Pancreas (tissue), 10 donors: ENCODE results near the gene ZNF205. TPM values are rescaled to one million over a fixed set of nuclear protein-coding genes. Genes with fewer than 3 reads are reported as not detected.

Source experiments
- ATAC-seq, 4 donors: fragments of 200-7000 bp; cut with Tn5 transposase; one replicate each; pipeline versions ENCODE4 v1.8.0 to v1.9.1; 2020; ENCODE audit warnings: mild to moderate bottlenecking in 4 of 4, moderate library complexity in 4 of 4
- DNase-seq, 6 donors: peaks; one replicate each; pipeline ENCODE4 v3.0.0-alpha.2; 2020
- FAIRE-seq: peaks from 2 replicates; lab custom pipeline; 2012; peaks lifted over from hg19 to GRCh38; lab: Jason Lieb, UNC
- H3K27ac ChIP-seq, 4 donors: fragments of 200-600 bp; sonication (generic); 1 replicate in 3 of 4; 2 replicates in 1 of 4; pipeline versions ENCODE4 v1.5.0 to v1.8.0; 2020
- H3K27me3 ChIP-seq, 4 donors: fragments of 200-600 bp; one replicate each; pipeline ENCODE4 v1.8.0; 2021
- H3K36me3 ChIP-seq, 3 donors: fragments of 200-600 bp; sonication (generic) in 1 of 3; one replicate each; pipeline versions ENCODE4 v1.5.0 to v1.8.0; 2020 to 2021
- H3K4me1 ChIP-seq, 3 donors: fragments of 200-600 bp; one replicate each; pipeline ENCODE4 v1.8.0; 2021
- H3K4me3 ChIP-seq, 4 donors: fragments of 200-600 bp; sonication (generic) in 2 of 4; one replicate each; pipeline versions ENCODE4 v1.5.0 to v1.8.0; 2020 to 2021
- H3K9me3 ChIP-seq, 4 donors: fragments of 200-600 bp; one replicate each; pipeline ENCODE4 v1.8.0; 2021
- CTCF ChIP-seq, 4 donors: fragments of 200-600 bp; sonication (generic) in 3 of 4; IDR thresholded peaks; one replicate each; pipeline versions ENCODE4 v1.5.0 to v1.8.0; 2021; ENCODE audit warnings: antibody characterized with exemption in 4 of 4
- WGBS, 2 donors: extraction: QIAGEN DNeasy Blood & Tissue Kit; methylation state at CpG; one replicate each; pipeline ENCODE4 v1.1.7; 2013; 5-methylcytosine and 5-hydroxymethylcytosine counted together
- intact Hi-C, 3 donors: fragments of 100-400 bp; cut with DNase I; formaldehyde crosslinking; loops; one replicate each; pipeline versions ENCODE4 v1.11.1 to v1.14.2; 2022
- polyA plus RNA-seq, 2 donors: library from polyadenylated mRNA; stranded (reverse); fragments of 200-250 nt; gene quantifications; one replicate each; pipeline ENCODE4 v1.2.3, GENCODE V29; 2013
- total RNA-seq, 6 donors: library from RNA; stranded (reverse); fragmentation: NEBNext Ultra II Directional in 4 of 6; extraction: Animal tissue kit (Norgen Biotek cat#: 25700) in 4 of 6; gene quantifications; one replicate each; pipeline versions ENCODE4 v1.2.1 to v1.2.4, GENCODE V29; 2021 to 2023
- donor health status: healthy with polysubstance abuse.
- donor health status: DM: no; HTN: no; CAD: no; lungs with moderate emphysema.
- donor health status: DM: no; HTN: no; CAD: no.
- donor health status: control.
- donor health status: control.
- donor health status: Bipolar disorder and iron deficiency.
- donor health status: DM: yes; HTN: yes; CAD: no.
- donor health status: DM: no; HTN: no; CAD: no.
- donor health status: DM: no; HTN: no; CAD: no.
- donor health status: DM: yes; HTN: yes; CAD: no.

Gene ZNF205
- total and polyA plus RNA-seq, 8 donors, result 6.5 to 43.3 (median 8.5) TPM

GRCh38 chr16:3115561-3115960 is 3.2 kb downstream of the ZNF205 start:
- peaks cover 0 to 11% (median 6%) of the 10 kb centered on the region in 3 donors for H3K36me3 ChIP-seq
- FAIRE-seq, result no peak
- intact Hi-C loops, result no loop called here

DNA sequence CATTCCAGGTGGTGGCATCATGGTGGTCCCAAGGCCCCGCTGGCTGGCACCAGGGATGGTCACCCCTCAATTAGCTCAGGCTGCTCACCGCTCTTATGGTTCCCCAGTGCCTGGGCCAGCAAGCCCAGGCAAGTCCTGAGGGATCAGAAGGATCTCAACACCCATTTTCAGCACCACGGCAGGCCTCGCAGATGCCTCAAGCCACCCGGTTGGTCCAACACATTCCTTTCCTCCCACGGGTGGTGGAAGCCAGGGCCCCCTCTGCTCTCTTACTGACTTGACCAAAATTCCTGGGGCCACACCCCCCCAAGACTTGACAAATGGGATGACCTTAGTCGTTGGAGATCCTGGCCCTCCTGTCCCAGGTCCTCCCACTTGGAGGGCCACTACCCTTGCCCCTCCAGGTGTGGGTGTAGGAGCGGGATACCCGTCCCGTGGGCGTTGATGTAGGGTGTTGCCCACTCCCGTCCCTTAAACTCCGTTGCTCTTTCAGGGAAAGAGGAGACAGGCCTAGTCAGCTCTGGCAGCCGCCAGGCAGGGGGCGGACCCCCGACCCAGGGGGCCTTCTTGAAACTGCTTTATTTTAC is 5.9 kb downstream of the ZNF205 start:
- Histone ChIP-seq H3K27ac (no peak overlapping the region), H3K4me1 (peaks cover 0 to 8% (median 5%) of the 10 kb centered on the region in 3 donors), H3K4me3 (no peak overlapping the region), H3K27me3 (no peaks in the 10 kb centered on the region), H3K36me3 (peaks cover 0 to 11% (median 6%) of the 10 kb centered on the region in 3 donors), H3K9me3 (no peaks in the 10 kb centered on the region)
- FAIRE-seq (no peak), ATAC-seq (no peak), DNase-seq (peak in 1 of 6 donors; percentile 46)
- 87 to 90% methylated on average over 16 of the region's 16 CpGs for WGBS, 2 donors
- intact Hi-C loops, result no loop called here
- no peak for TF ChIP-seq CTCF (IDR thresholded peaks at IDR 0.05)

More at GRCh38 chr16:3115561-3115960, 3.2 kb downstream of the ZNF205 start:
- 70 to 78% methylated on average over 14 of the region's 14 CpGs for WGBS, 2 donors
- no peaks in the 10 kb centered on the region for H3K9me3 ChIP-seq
- no peak for TF ChIP-seq CTCF (IDR thresholded peaks at IDR 0.05)
- H3K27ac ChIP-seq, result no peak overlapping the region
- no peaks in the 10 kb centered on the region for H3K27me3 ChIP-seq
- no peak for ATAC-seq
- H3K4me1 ChIP-seq, result peaks cover 8 to 17% (median 16%) of the 10 kb centered on the region in 3 donors
- no peak for DNase-seq
- H3K4me3 ChIP-seq, result no peak overlapping the region

- no peak overlapping the region for H3K27ac ChIP-seq
- no peak for FAIRE-seq
- no peak overlapping the region for H3K4me3 ChIP-seq
- intact Hi-C loops, result no loop called here
- no peak for TF ChIP-seq CTCF (IDR thresholded peaks at IDR 0.05)
- H3K27me3 ChIP-seq, result no peaks in the 10 kb centered on the region
- no peaks in the 10 kb centered on the region for H3K9me3 ChIP-seq
- H3K36me3 ChIP-seq, result peaks cover 0 to 11% (median 6%) of the 10 kb centered on the region in 3 donors
- 93 to 94% methylated on average over 20 of the region's 20 CpGs for WGBS, 2 donors
- no peak for ATAC-seq
- H3K4me1 ChIP-seq, result peaks cover 0 to 2% (median 0%) of the 10 kb centered on the region in 3 donors
- DNase-seq, result peak in 1 of 6 donors; percentile 50
Observed at GRCh38 chr16:3118846-3119245, 6.5 kb downstream of the ZNF205 start.

- WGBS, 2 donors, result 94 to 95% methylated on average over 33 of the region's 33 CpGs
- Histone ChIP-seq H3K4me1 (no peaks in the 10 kb centered on the region), H3K27me3 (no peaks in the 10 kb centered on the region), H3K27ac (no peak overlapping the region), H3K36me3 (peaks cover 0 to 11% (median 6%) of the 10 kb centered on the region in 3 donors), H3K9me3 (no peaks in the 10 kb centered on the region), H3K4me3 (no peak overlapping the region)
- intact Hi-C loops, result no loop called here
- TF ChIP-seq CTCF (IDR thresholded peaks at IDR 0.05), result no peak
- DNase-seq, result no peak
- no peak for ATAC-seq
- FAIRE-seq, result no peak
Observed at GRCh38 chr16:3119286-3119685, 6.9 kb downstream of the ZNF205 start.

DNA sequence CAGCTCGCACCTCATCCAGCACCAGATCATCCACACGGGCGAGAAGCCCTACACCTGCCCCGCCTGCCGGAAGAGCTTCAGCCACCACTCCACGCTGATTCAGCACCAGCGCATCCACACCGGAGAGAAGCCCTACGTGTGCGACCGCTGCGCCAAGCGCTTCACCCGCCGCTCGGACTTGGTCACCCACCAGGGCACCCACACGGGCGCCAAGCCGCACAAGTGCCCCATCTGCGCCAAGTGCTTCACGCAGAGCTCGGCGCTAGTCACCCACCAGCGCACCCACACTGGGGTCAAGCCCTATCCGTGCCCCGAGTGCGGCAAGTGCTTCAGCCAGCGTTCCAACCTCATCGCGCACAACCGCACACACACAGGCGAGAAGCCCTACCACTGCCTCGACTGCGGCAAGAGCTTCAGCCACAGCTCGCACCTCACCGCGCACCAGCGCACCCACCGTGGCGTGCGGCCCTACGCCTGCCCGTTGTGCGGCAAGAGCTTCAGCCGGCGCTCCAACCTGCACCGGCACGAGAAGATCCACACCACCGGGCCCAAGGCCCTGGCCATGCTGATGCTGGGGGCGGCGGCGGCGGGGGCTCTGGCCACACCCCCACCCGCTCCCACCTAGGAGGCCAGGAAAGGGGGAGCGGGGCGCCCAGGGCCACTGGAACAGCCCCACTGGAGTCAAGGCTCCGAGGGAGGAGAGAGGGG is 7.5 kb downstream of the ZNF205 start:
- intact Hi-C loops, result no loop called here
- Histone ChIP-seq H3K4me3 (no peak overlapping the region), H3K36me3 (peaks cover 0 to 11% (median 6%) of the 10 kb centered on the region in 3 donors), H3K9me3 (no peaks in the 10 kb centered on the region), H3K27me3 (no peaks in the 10 kb centered on the region), H3K27ac (no peak overlapping the region), H3K4me1 (no peaks in the 10 kb centered on the region)
- no peak for ATAC-seq
- TF ChIP-seq CTCF (IDR thresholded peaks at IDR 0.05), result no peak
- peak in 1 of 6 donors; percentile 67 for DNase-seq
- WGBS, 2 donors, result 93 to 94% methylated on average over 57 of the region's 57 CpGs
- no peak for FAIRE-seq
